H1 (cell line): ENCODE results near the gene LIPJ. TPM values are rescaled to one million over a fixed set of nuclear protein-coding genes. Genes with fewer than 3 reads are reported as not detected.

Experiments
- CTCF ChIA-PET: fragments of 300-600 bp; sonication (Branson Sonifier 250); formaldehyde crosslinking; loops from one replicate; lab custom pipeline; 2021; ENCODE audit not compliant: partially characterized antibody; lab: Charles Lee
- POLR2A ChIA-PET: fragments of 300-600 bp; sonication (Branson Sonifier 250); formaldehyde crosslinking; loops from one replicate; lab custom pipeline; 2021; ENCODE audit warnings: inconsistent platforms; ENCODE audit not compliant: partially characterized antibody; lab: Charles Lee
- DNase-seq, 2 experiments: peaks; one replicate each; pipeline versions ENCODE4 v3.0.0 to v3.0.0-alpha.2; 2010 to 2022; ENCODE audit warnings: low spot score in 2 of 2, low read depth in 1 of 2, mixed read lengths in 1 of 2
- FAIRE-seq: peaks from 2 replicates; lab custom pipeline; 2011; peaks lifted over from hg19 to GRCh38; lab: Jason Lieb, UNC
- H2AFZ ChIP-seq: 2 replicates; pipeline ENCODE4 v1.8.1; 2012; ENCODE audit warnings: low read length, inconsistent platforms
- H2AK5ac ChIP-seq: 2 replicates; pipeline ENCODE4 v1.6.1; 2013; ENCODE audit warnings: low read depth, low read length
- H2BK120ac ChIP-seq: replicated peaks from 2 replicates; pipeline ENCODE3; 2013; ENCODE audit warnings: low read depth, low read length, inconsistent platforms
- H2BK12ac ChIP-seq: 2 replicates; pipeline ENCODE4 v1.6.1; 2013; ENCODE audit warnings: low read depth, low read length
- H2BK15ac ChIP-seq: 2 replicates; pipeline ENCODE4 v1.6.1; 2013; ENCODE audit warnings: low read length
- H2BK20ac ChIP-seq: 2 replicates; pipeline ENCODE4 v1.6.1; 2013; ENCODE audit warnings: low read length
- H2BK5ac ChIP-seq: 2 replicates; pipeline ENCODE4 v1.6.1; 2013; ENCODE audit warnings: low read depth, low read length
- H3K14ac ChIP-seq: 2 replicates; pipeline ENCODE4 v1.6.1; 2013; ENCODE audit warnings: inconsistent platforms; ENCODE audit not compliant: insufficient read length
- H3K18ac ChIP-seq: 2 replicates; pipeline ENCODE4 v1.6.1; 2013; ENCODE audit warnings: low read length; ENCODE audit errors: extremely low read depth
- H3K23ac ChIP-seq: 2 replicates; pipeline ENCODE4 v1.6.1; 2013; ENCODE audit warnings: inconsistent platforms; ENCODE audit not compliant: insufficient read length
- H3K23me2 ChIP-seq: 2 replicates; pipeline ENCODE4 v1.6.1; 2013; ENCODE audit warnings: low read depth, low read length
- H3K27ac ChIP-seq: 2 replicates; pipeline ENCODE4 v1.6.1; 2011; ENCODE audit warnings: low read depth, low read length, inconsistent platforms
- H3K27me3 ChIP-seq, 4 experiments: replicated peaks in 1 of 4; 1 replicate in 1 of 4; 2 replicates in 3 of 4; pipeline versions ENCODE4 v1.6.1 to v1.8.1; 2011 to 2013; ENCODE audit warnings: low read length in 3 of 4, mild to moderate bottlenecking in 3 of 4, inconsistent platforms in 2 of 4, mixed read lengths in 2 of 4, moderate library complexity in 1 of 4; ENCODE audit not compliant: control insufficient read depth in 3 of 4, insufficient read depth in 3 of 4; ENCODE audit errors: extremely low read depth in 1 of 4
- H3K36me3 ChIP-seq, 4 experiments: 2 replicates each; pipeline versions ENCODE4 v1.6.1 to v1.8.1; 2011 to 2013; ENCODE audit warnings: mild to moderate bottlenecking in 4 of 4, low read length in 3 of 4, moderate library complexity in 2 of 4, control low read depth in 1 of 4, inconsistent platforms in 1 of 4; ENCODE audit not compliant: insufficient read depth in 4 of 4, control insufficient read depth in 2 of 4
- H3K4ac ChIP-seq: replicated peaks from 2 replicates; pipeline ENCODE3; 2013; ENCODE audit warnings: low read length, low read depth, mixed read lengths, inconsistent platforms; ENCODE audit not compliant: insufficient read length
- H3K4me1 ChIP-seq, 4 experiments: replicated peaks in 1 of 4; 1 replicate in 1 of 4; 2 replicates in 3 of 4; pipeline versions ENCODE4 v1.6.1 to v1.8.1; 2011 to 2013; ENCODE audit warnings: low read length in 3 of 4, inconsistent platforms in 2 of 4, mixed read lengths in 1 of 4; ENCODE audit not compliant: insufficient read depth in 4 of 4, control insufficient read depth in 3 of 4
- H3K4me2 ChIP-seq, 2 experiments: 2 replicates each; pipeline versions ENCODE4 v1.6.1 to v1.8.1; 2011 to 2013; ENCODE audit warnings: low read depth in 2 of 2, low read length in 2 of 2, control low read depth in 1 of 2, inconsistent platforms in 1 of 2, mild to moderate bottlenecking in 1 of 2; ENCODE audit not compliant: insufficient read depth in 1 of 2
- H3K4me3 ChIP-seq, 4 experiments: fragments of 200-600, 300-600 bp in 1 of 4; sonication (generic), shearing (Covaris generic), sonication (Bioruptor Twin) in 1 of 4; 2 replicates each; pipeline versions ENCODE4 v1.5.1 to v1.8.1; 2011 to 2016; ENCODE audit warnings: low read length in 4 of 4, low read depth in 3 of 4, control low read depth in 2 of 4, inconsistent platforms in 2 of 4, mild to moderate bottlenecking in 2 of 4, mixed read lengths in 1 of 4, moderate library complexity in 1 of 4; ENCODE audit not compliant: insufficient read depth in 2 of 4; ENCODE audit errors: extremely low read depth in 1 of 4
- H3K56ac ChIP-seq: replicated peaks from 2 replicates; pipeline ENCODE3; 2013; ENCODE audit warnings: low read depth, mild to moderate bottlenecking, mixed read lengths, low read length, inconsistent platforms; ENCODE audit not compliant: insufficient read length
- H3K79me1 ChIP-seq: 2 replicates; pipeline ENCODE4 v1.6.1; 2013; ENCODE audit warnings: low read depth, low read length, control low read depth
- H3K79me2 ChIP-seq, 2 experiments: 2 replicates each; pipeline versions ENCODE4 v1.6.1 to v1.8.1; 2012 to 2013; ENCODE audit warnings: low read length in 2 of 2, mild to moderate bottlenecking in 2 of 2, inconsistent platforms in 1 of 2; ENCODE audit not compliant: insufficient read depth in 2 of 2, control insufficient read depth in 1 of 2
- H3K9ac ChIP-seq, 4 experiments: replicated peaks in 1 of 4; 1 replicate in 1 of 4; 2 replicates in 3 of 4; pipeline versions ENCODE4 v1.6.1 to v1.8.1; 2011 to 2013; ENCODE audit warnings: low read depth in 3 of 4, low read length in 3 of 4, control low read depth in 2 of 4, mild to moderate bottlenecking in 2 of 4, moderate library complexity in 2 of 4, inconsistent platforms in 1 of 4; ENCODE audit errors: extremely low read depth in 1 of 4
- H3K9me3 ChIP-seq, 2 experiments: 2 replicates each; pipeline versions ENCODE4 v1.6.1 to v1.8.1; 2012 to 2013; ENCODE audit warnings: mild to moderate bottlenecking in 2 of 2, moderate library complexity in 2 of 2, control low read depth in 1 of 2, inconsistent platforms in 1 of 2, low read depth in 1 of 2, low read length in 1 of 2, mixed read lengths in 1 of 2; ENCODE audit not compliant: insufficient read depth in 2 of 2
- H4K20me1 ChIP-seq, 2 experiments: replicated peaks in 1 of 2; 2 replicates each; pipeline versions ENCODE3 to v1.8.1; 2011 to 2013; ENCODE audit warnings: inconsistent platforms in 2 of 2, low read length in 2 of 2, mild to moderate bottlenecking in 1 of 2; ENCODE audit not compliant: insufficient read depth in 2 of 2, control insufficient read depth in 1 of 2
- H4K5ac ChIP-seq: 2 replicates; pipeline ENCODE4 v1.6.1; 2013; ENCODE audit warnings: low read length, low read depth, mixed read lengths, inconsistent platforms; ENCODE audit not compliant: insufficient read length
- H4K8ac ChIP-seq: 2 replicates; pipeline ENCODE4 v1.8.0; 2013; ENCODE audit warnings: mild to moderate bottlenecking, moderate library complexity, low read length, inconsistent platforms; ENCODE audit not compliant: insufficient read depth; ENCODE audit errors: extremely low read depth
- H4K91ac ChIP-seq: replicated peaks from 2 replicates; pipeline ENCODE3; 2013; ENCODE audit warnings: low read length, mixed read lengths, inconsistent platforms; ENCODE audit not compliant: insufficient read length
- CBX8 ChIP-seq: fragments of 300-800, 300-1000 bp; sonication (generic); IDR thresholded peaks from 2 replicates; pipeline ENCODE4 v1.7.1; 2016; ENCODE audit warnings: low read depth, low read length, borderline replicate concordance
- CHD1 ChIP-seq: IDR thresholded peaks from 2 replicates; pipeline ENCODE4 v1.6.1; 2012; ENCODE audit warnings: low read depth, low read length, improper control_type of control experiment
- EGR1 ChIP-seq: IDR thresholded peaks from 2 replicates; pipeline ENCODE4 v1.6.1; 2011; ENCODE audit warnings: low read depth, low read length, borderline replicate concordance
- GTF2F1 ChIP-seq: IDR thresholded peaks from 2 replicates; pipeline ENCODE4 v1.6.1; 2012; ENCODE audit warnings: low read depth, low read length, improper control_type of control experiment, borderline replicate concordance
- KDM1A ChIP-seq: fragments of 200-600, 300-600 bp; sonication (generic); IDR thresholded peaks from 2 replicates; pipeline ENCODE4 v1.7.1; 2016; ENCODE audit warnings: mild to moderate bottlenecking, low read length, borderline replicate concordance
- MAX ChIP-seq: IDR thresholded peaks from 2 replicates; pipeline ENCODE4 v1.6.1; 2012; ENCODE audit warnings: inconsistent platforms
- POLR2AphosphoS5 ChIP-seq: IDR thresholded peaks from 2 replicates; pipeline ENCODE4 v1.6.1; 2011; ENCODE audit warnings: low read depth, low read length
- RBBP5 ChIP-seq: IDR thresholded peaks from 2 replicates; pipeline ENCODE4 v1.7.1; 2012; ENCODE audit warnings: low read depth, mild to moderate bottlenecking, inconsistent platforms, low read length, moderate library complexity, borderline replicate concordance
- RFX5 ChIP-seq: IDR thresholded peaks from 2 replicates; pipeline ENCODE4 v1.6.1; 2011; ENCODE audit warnings: low read depth, low read length, improper control_type of control experiment, borderline replicate concordance
- TBP ChIP-seq: IDR thresholded peaks from 2 replicates; pipeline ENCODE4 v1.6.1; 2011; ENCODE audit warnings: low read depth, low read length, improper control_type of control experiment
- WGBS, 2 experiments: shearing (Covaris generic) in 1 of 2; methylation state at CpG; one replicate each; pipeline versions ENCODE4 v1.1.6 to v1.1.7; 2013 to 2015; ENCODE audit warnings: low lambda C conversion rate in 2 of 2, mixed read lengths in 2 of 2, inconsistent platforms in 1 of 2, low coverage in 1 of 2, missing lambda C conversion rate in 1 of 2; ENCODE audit not compliant: insufficient replicate concordance in 2 of 2, insufficient coverage in 1 of 2, insufficient read length in 1 of 2; ENCODE audit errors: extremely low coverage in 1 of 2, missing lambda C conversion rate in 1 of 2; 5-methylcytosine and 5-hydroxymethylcytosine counted together
- polyA plus RNA-seq, 7 experiments: library from polyadenylated mRNA; depleted of rRNA in 3 of 7; stranded (reverse) in 5 of 7; unstranded in 2 of 7; fragments of >200 nt in 5 of 7; fragments of 200-250 nt in 2 of 7; gene quantifications; 1 replicate in 5 of 7; 2 replicates in 1 of 7; 4 replicates in 1 of 7; pipeline versions ENCODE4 v1.2.1 to v1.2.3, GENCODE V29; 2011 to 2013; ENCODE audit warnings: missing spikeins in 2 of 7, mixed read lengths in 2 of 7
- total RNA-seq: library from RNA; stranded (reverse); fragmentation: NEBNext Ultra II Directional; extraction: Animal tissue kit (Norgen Biotek cat#: 25700); gene quantifications from 2 replicates; pipeline ENCODE4 v1.2.1, GENCODE V29; 2021

Gene LIPJ
- total and polyA plus RNA-seq, 2 of the 8 experiments (the other 6 are each of a cell fraction or from before 2014, with no cell fraction given) = not detected

- Histone ChIP-seq H3K79me1 (no peaks in the 10 kb centered on the region), H3K4ac (no peak within 1 kb of the TSS), H3K9me3 (no peaks in the 10 kb centered on the region), H3K4me1 (no peaks in the 10 kb centered on the region), H3K56ac (peak within 1 kb of the TSS; percentile 92), H4K91ac (peak within 1 kb of the TSS; percentile 79), H3K18ac (peak within 1 kb of the TSS; percentile 91), H3K27me3 (no peaks in the 10 kb centered on the region), H3K4me2 (peak within 1 kb of the TSS; percentile 69 to 93), H2BK120ac (no peak within 1 kb of the TSS), H3K27ac (peak within 1 kb of the TSS; percentile 85), H2AK5ac (no peak within 1 kb of the TSS), H4K5ac (peak within 1 kb of the TSS; percentile 95), H2BK15ac (peak within 1 kb of the TSS; percentile 73; the same call in 1 of the 2 replicates), H3K14ac (no peak within 1 kb of the TSS), H2BK20ac (no peak within 1 kb of the TSS), H3K4me3 (peak within 1 kb of the TSS; percentile 79 to 86 (median 83)), H3K9ac (peak within 1 kb of the TSS; percentile 35 to 93 (median 84)), H4K8ac (peak within 1 kb of the TSS; percentile 90; the same call in 1 of the 2 replicates), H2BK12ac (no peak within 1 kb of the TSS), H3K23ac (no peak within 1 kb of the TSS), H3K36me3 (no peaks in the 10 kb centered on the region), H3K79me2 (no peaks in the 10 kb centered on the region), H4K20me1 (no peaks in the 10 kb centered on the region), H2BK5ac (peak within 1 kb of the TSS; percentile 80; the same call in 1 of the 2 replicates), H2AFZ (peak within 1 kb of the TSS; percentile 98), H3K23me2 (peaks cover 3% of the 10 kb centered on the region)
- 3% methylated on average over 46 of the region's 63 CpGs; no CpG with 5 or more reads in 1 of the 2 experiments for WGBS, 2 experiments
- POLR2A ChIA-PET = interaction anchor here (0.6 to 1.7 kb wide), 3 partner anchors 9 to 721 kb away, joined by 3 to 5 read pairs (median 5); no protein-coding TSS in a partner anchor
- DNase-seq (peak; percentile 33 to 82), FAIRE-seq (no peak)
- CTCF ChIA-PET = interaction anchor here (0.6 to 3.6 kb wide), 22 partner anchors 10 to 705 kb away, joined by 3 to 37 read pairs (median 4); no protein-coding TSS in a partner anchor
- TF ChIP-seq GTF2F1 = 0 out of 2 replicates have a peak, but pooled peaks have one; percentile 38
- TF ChIP-seq RFX5 = no peak
- peak; percentile 70; the same call in 1 of the 2 replicates for TF ChIP-seq RBBP5
- TF ChIP-seq MAX = peak; percentile 84
- no peak for TF ChIP-seq CBX8
- peak; percentile 36; the same call in 1 of the 2 replicates for TF ChIP-seq TBP
- no peak; the same call in 1 of the 2 replicates for TF ChIP-seq KDM1A
- peak; percentile 78; the same call in 1 of the 2 replicates for TF ChIP-seq POLR2AphosphoS5
- no peak for TF ChIP-seq EGR1
- no peak for TF ChIP-seq CHD1
Observed at GRCh38 chr10:88582806-88583583, 3.6 kb upstream of the LIPJ start, which contains the start of gene RNLS. Gene RNLS, minus strand, starts transcription at chr10:88583318.
